GM10248 (cell line): ENCODE data around the gene PLCB1.

Experiments
- CTCF ChIA-PET: fragments of 300-600 bp; sonication (Branson Sonifier 250); formaldehyde crosslinking; extraction: SDS; loops from one replicate; lab custom pipeline; 2021; ENCODE audit warnings: antibody characterized with exemption; lab: Yijun Ruan, JAX
- POLR2A ChIA-PET: fragments of 350-650 bp; sonication (Branson Sonifier 250); formaldehyde crosslinking; extraction: SDS; loops from one replicate; lab custom pipeline; 2020; ENCODE audit warnings: antibody characterized with exemption; lab: Yijun Ruan, JAX
- DNase-seq: peaks from one replicate; pipeline ENCODE4 v3.0.0; 2012; ENCODE audit errors: extremely low spot score
- TF ChIP-seq, protein P1 (sequence below): IDR thresholded peaks from 2 replicates; pipeline ENCODE4 v1.5.1; 2012; ENCODE audit warnings: mild to moderate bottlenecking, low read depth; ENCODE audit errors: extremely low read depth, missing control alignments, control extremely low read depth

The PLCB1 gene

DNA sequence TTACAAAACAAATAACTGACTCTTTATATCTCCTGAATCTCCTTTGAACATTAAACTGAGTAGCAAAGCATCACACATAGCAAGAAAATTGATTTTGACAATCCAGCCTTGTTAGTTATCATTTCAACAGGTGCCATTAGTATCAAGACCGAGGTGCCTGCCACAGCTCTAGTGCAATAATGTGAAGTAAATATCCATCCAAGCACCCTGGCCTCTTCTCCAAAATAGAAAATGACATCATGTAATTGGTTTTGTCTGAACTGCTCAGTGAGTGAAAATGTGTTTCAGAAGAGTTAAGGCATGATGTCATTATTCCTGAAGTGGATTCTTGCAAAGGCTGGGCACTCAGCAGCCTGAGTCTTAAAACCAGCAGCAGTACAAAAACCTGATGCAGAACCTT lies 341.4 kb downstream of the PLCB1 start:
- TF ChIP-seq, protein P1, sequence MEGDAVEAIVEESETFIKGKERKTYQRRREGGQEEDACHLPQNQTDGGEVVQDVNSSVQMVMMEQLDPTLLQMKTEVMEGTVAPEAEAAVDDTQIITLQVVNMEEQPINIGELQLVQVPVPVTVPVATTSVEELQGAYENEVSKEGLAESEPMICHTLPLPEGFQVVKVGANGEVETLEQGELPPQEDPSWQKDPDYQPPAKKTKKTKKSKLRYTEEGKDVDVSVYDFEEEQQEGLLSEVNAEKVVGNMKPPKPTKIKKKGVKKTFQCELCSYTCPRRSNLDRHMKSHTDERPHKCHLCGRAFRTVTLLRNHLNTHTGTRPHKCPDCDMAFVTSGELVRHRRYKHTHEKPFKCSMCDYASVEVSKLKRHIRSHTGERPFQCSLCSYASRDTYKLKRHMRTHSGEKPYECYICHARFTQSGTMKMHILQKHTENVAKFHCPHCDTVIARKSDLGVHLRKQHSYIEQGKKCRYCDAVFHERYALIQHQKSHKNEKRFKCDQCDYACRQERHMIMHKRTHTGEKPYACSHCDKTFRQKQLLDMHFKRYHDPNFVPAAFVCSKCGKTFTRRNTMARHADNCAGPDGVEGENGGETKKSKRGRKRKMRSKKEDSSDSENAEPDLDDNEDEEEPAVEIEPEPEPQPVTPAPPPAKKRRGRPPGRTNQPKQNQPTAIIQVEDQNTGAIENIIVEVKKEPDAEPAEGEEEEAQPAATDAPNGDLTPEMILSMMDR = no peak
- ChIA-PET POLR2A (no interaction called here), CTCF (no interaction called here)
- no peak for DNase-seq

GRCh38 chr20:8474027-8474668 lies 342.1 kb downstream of the PLCB1 start:
- DNase-seq = no peak
- TF ChIP-seq, protein P1 = no peak
- ChIA-PET POLR2A (no interaction called here), CTCF (no interaction called here)

- no peak for DNase-seq
- POLR2A ChIA-PET = no interaction called here
- TF ChIP-seq, protein P1 = no peak
- CTCF ChIA-PET = no interaction called here
Observed at GRCh38 chr20:8476021-8476420, 344.0 kb downstream of the PLCB1 start.

DNA sequence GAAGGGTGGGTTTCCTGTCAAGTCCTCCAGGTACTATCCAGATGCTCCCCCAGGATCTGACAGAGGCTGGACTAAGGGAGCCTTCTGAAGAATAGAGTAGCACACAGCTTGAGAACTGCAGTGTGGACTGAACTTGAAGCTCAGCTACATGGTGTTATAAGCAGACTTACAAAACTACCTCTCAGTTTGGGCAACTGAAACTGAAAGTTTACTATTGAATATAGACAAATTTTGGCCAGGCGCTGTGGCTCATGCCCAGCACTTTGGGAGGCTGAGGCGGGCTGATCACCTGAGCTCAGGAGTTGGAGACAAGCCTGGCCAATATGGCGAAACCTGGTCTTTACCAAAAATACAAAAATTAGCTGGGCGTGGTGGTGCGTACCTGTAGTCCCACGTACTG lies 348.5 kb downstream of the PLCB1 start:
- CTCF ChIA-PET = interaction anchor here (0.7 to 1.2 kb wide), 4 partner anchors 9 to 20 kb away, joined by 3 read pairs; no protein-coding TSS in a partner anchor

DNA sequence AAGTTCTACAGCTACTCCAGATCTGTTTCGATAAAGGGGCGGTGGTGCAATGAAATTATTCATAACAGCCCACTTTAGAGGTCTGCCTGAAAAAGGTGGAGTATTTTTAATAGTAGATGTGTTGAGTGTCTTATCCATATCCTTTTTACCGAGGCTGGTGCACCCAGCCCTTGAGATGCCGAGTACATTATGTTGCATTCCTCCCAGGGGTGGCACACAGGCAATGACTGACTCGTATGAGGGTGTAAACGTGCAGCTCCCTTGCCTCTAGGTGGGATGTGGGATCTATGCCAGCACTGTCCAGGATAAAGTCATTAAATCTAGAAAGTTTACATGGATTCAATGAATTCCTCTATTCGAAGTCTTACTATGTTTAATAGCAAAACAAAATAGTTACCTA lies 355.6 kb downstream of the PLCB1 start:
- TF ChIP-seq, protein P1 = no peak
- ChIA-PET POLR2A (no interaction called here), CTCF (interaction anchor here (1.6 to 2.0 kb wide), 2 partner anchors 10 to 14 kb away, joined by 6 to 7 read pairs; no protein-coding TSS in a partner anchor)
- no peak for DNase-seq

More for the DNA sequence above, 348.5 kb downstream of the PLCB1 start:
- TF ChIP-seq, protein P1 = no peak
- POLR2A ChIA-PET = no interaction called here
- no peak for DNase-seq

- ChIA-PET CTCF (interaction anchor here (0.8 to 2.0 kb wide), 3 partner anchors 9 to 13 kb away, joined by 3 to 7 read pairs (median 6); no protein-coding TSS in a partner anchor), POLR2A (no interaction called here)
- TF ChIP-seq, protein P1 = no peak
- DNase-seq = no peak
Observed at GRCh38 chr20:8489094-8489883, 357.2 kb downstream of the PLCB1 start.
